Central memory CD8-positive, alpha-beta T cell (primary cell): ENCODE data around the gene LSAMP.

Experiments used
- ATAC-seq: fragments of 150-1000 bp; cut with Tn5 transposase; replicated peaks from 2 replicates; pipeline ENCODE4 v1.10.0; 2022; ENCODE audit warnings: mild to moderate bottlenecking, moderate FRiP score, moderate number of reproducible peaks; ENCODE audit not compliant: poor library complexity, severe bottlenecking; ENCODE audit errors: extremely low read depth
- DNase-seq, 2 donors: peaks; one replicate each; pipeline ENCODE4 v3.0.0; 2021; ENCODE audit warnings: low spot score in 2 of 2
- H3K27ac Mint-ChIP-seq: one replicate; pipeline ENCODE4 v1.8.0; 2022; ENCODE audit warnings: low read depth, mild to moderate bottlenecking, moderate library complexity, mixed read lengths
- H3K27me3 Mint-ChIP-seq: one replicate; pipeline ENCODE4 v1.8.0; 2022; ENCODE audit warnings: mixed read lengths
- H3K36me3 Mint-ChIP-seq: one replicate; pipeline ENCODE4 v1.8.0; 2022; ENCODE audit warnings: mild to moderate bottlenecking, moderate library complexity, mixed read lengths; ENCODE audit not compliant: insufficient read depth
- H3K4me1 Mint-ChIP-seq: one replicate; pipeline ENCODE4 v1.8.0; 2022; ENCODE audit warnings: mixed read lengths
- H3K4me3 Mint-ChIP-seq: one replicate; pipeline ENCODE4 v1.8.0; 2022; ENCODE audit warnings: mild to moderate bottlenecking, moderate library complexity, mixed read lengths
- H3K9me3 Mint-ChIP-seq: one replicate; pipeline ENCODE4 v1.8.0; 2022; ENCODE audit warnings: mixed read lengths

The LSAMP gene

GRCh38 chr3:116051040-116051439 lies 394.2 kb downstream of the LSAMP start:
- ATAC-seq (no peak), DNase-seq (no peak)
- H3K4me1 Mint-ChIP-seq: no peaks in the 10 kb centered on the region
- no peaks in the 10 kb centered on the region for H3K27me3 Mint-ChIP-seq
- peaks cover 19% of the 10 kb centered on the region for H3K9me3 Mint-ChIP-seq
- H3K36me3 Mint-ChIP-seq: no peaks in the 10 kb centered on the region
- no peak overlapping the region for H3K4me3 Mint-ChIP-seq
- H3K27ac Mint-ChIP-seq: no peak overlapping the region

GRCh38 chr3:116050311-116050915 lies 394.9 kb downstream of the LSAMP start:
- Mint-ChIP-seq H3K27ac (no peak overlapping the region), H3K4me3 (no peak overlapping the region), H3K9me3 (peaks cover 19% of the 10 kb centered on the region), H3K27me3 (no peaks in the 10 kb centered on the region), H3K36me3 (no peaks in the 10 kb centered on the region), H3K4me1 (no peaks in the 10 kb centered on the region)
- DNase-seq (no peak), ATAC-seq (no peak)

- Mint-ChIP-seq H3K4me3 (no peak overlapping the region), H3K9me3 (peaks cover 19% of the 10 kb centered on the region), H3K27ac (no peak overlapping the region), H3K36me3 (no peaks in the 10 kb centered on the region), H3K27me3 (no peaks in the 10 kb centered on the region), H3K4me1 (no peaks in the 10 kb centered on the region)
- no peak for DNase-seq
- no peak for ATAC-seq
Observed at GRCh38 chr3:116048991-116049390, 396.3 kb downstream of the LSAMP start.

- Mint-ChIP-seq H3K9me3 (peaks cover 9% of the 10 kb centered on the region), H3K27ac (no peak overlapping the region), H3K27me3 (no peaks in the 10 kb centered on the region), H3K4me3 (no peak overlapping the region), H3K4me1 (no peaks in the 10 kb centered on the region), H3K36me3 (peaks cover 1% of the 10 kb centered on the region)
- ATAC-seq (no peak), DNase-seq (no peak)
Observed at GRCh38 chr3:116046350-116046749, 398.9 kb downstream of the LSAMP start.

- Mint-ChIP-seq H3K27me3 (no peaks in the 10 kb centered on the region), H3K36me3 (peaks cover 1% of the 10 kb centered on the region), H3K4me1 (no peaks in the 10 kb centered on the region), H3K27ac (no peak overlapping the region), H3K9me3 (peaks cover 9% of the 10 kb centered on the region), H3K4me3 (no peak overlapping the region)
- ATAC-seq: no peak
- no peak for DNase-seq
Observed at GRCh38 chr3:116045314-116045713, 400.0 kb downstream of the LSAMP start.

GRCh38 chr3:116040152-116040551 lies 405.1 kb downstream of the LSAMP start:
- H3K4me3 Mint-ChIP-seq: no peak overlapping the region
- no peaks in the 10 kb centered on the region for H3K4me1 Mint-ChIP-seq
- H3K27ac Mint-ChIP-seq: no peak overlapping the region
- peaks cover 4% of the 10 kb centered on the region for H3K9me3 Mint-ChIP-seq
- DNase-seq: no peak
- ATAC-seq: no peak
- no peaks in the 10 kb centered on the region for H3K27me3 Mint-ChIP-seq
- peaks cover 1% of the 10 kb centered on the region for H3K36me3 Mint-ChIP-seq

- DNase-seq: no peak
- Mint-ChIP-seq H3K27ac (no peak overlapping the region), H3K36me3 (peaks cover 1% of the 10 kb centered on the region), H3K4me1 (no peaks in the 10 kb centered on the region), H3K9me3 (peaks cover 4% of the 10 kb centered on the region), H3K27me3 (no peaks in the 10 kb centered on the region), H3K4me3 (no peak overlapping the region)
- ATAC-seq: no peak
Observed at GRCh38 chr3:116039651-116039985, 405.7 kb downstream of the LSAMP start.

GRCh38 chr3:116038968-116039650 lies 406.2 kb downstream of the LSAMP start:
- Mint-ChIP-seq H3K36me3 (peaks cover 1% of the 10 kb centered on the region), H3K4me1 (no peaks in the 10 kb centered on the region), H3K27ac (no peak overlapping the region), H3K4me3 (no peak overlapping the region), H3K9me3 (peaks cover 4% of the 10 kb centered on the region), H3K27me3 (no peaks in the 10 kb centered on the region)
- ATAC-seq (no peak), DNase-seq (no peak)

GRCh38 chr3:116037954-116038911 lies 407.1 kb downstream of the LSAMP start:
- H3K27me3 Mint-ChIP-seq: no peaks in the 10 kb centered on the region
- H3K36me3 Mint-ChIP-seq: peaks cover 1% of the 10 kb centered on the region
- no peak overlapping the region for H3K27ac Mint-ChIP-seq
- DNase-seq (no peak), ATAC-seq (peak; percentile 24)
- H3K4me1 Mint-ChIP-seq: no peaks in the 10 kb centered on the region
- peaks cover 4% of the 10 kb centered on the region for H3K9me3 Mint-ChIP-seq
- no peak overlapping the region for H3K4me3 Mint-ChIP-seq

GRCh38 chr3:116035429-116035828 lies 409.9 kb downstream of the LSAMP start:
- ATAC-seq: no peak
- Mint-ChIP-seq H3K9me3 (peaks cover 4% of the 10 kb centered on the region), H3K4me1 (no peaks in the 10 kb centered on the region), H3K36me3 (no peaks in the 10 kb centered on the region), H3K27ac (no peak overlapping the region), H3K27me3 (no peaks in the 10 kb centered on the region), H3K4me3 (no peak overlapping the region)
- DNase-seq: no peak

GRCh38 chr3:116034794-116035193 lies 410.5 kb downstream of the LSAMP start:
- peaks cover 4% of the 10 kb centered on the region for H3K9me3 Mint-ChIP-seq
- ATAC-seq (no peak), DNase-seq (no peak)
- no peak overlapping the region for H3K27ac Mint-ChIP-seq
- H3K36me3 Mint-ChIP-seq: no peaks in the 10 kb centered on the region
- H3K4me3 Mint-ChIP-seq: no peak overlapping the region
- no peaks in the 10 kb centered on the region for H3K27me3 Mint-ChIP-seq
- no peaks in the 10 kb centered on the region for H3K4me1 Mint-ChIP-seq

- H3K36me3 Mint-ChIP-seq: no peaks in the 10 kb centered on the region
- H3K4me1 Mint-ChIP-seq: no peaks in the 10 kb centered on the region
- H3K9me3 Mint-ChIP-seq: no peaks in the 10 kb centered on the region
- no peak for ATAC-seq
- H3K27me3 Mint-ChIP-seq: no peaks in the 10 kb centered on the region
- no peak overlapping the region for H3K4me3 Mint-ChIP-seq
- no peak for DNase-seq
- H3K27ac Mint-ChIP-seq: no peak overlapping the region
Observed at GRCh38 chr3:116034086-116034485, 411.2 kb downstream of the LSAMP start.

GRCh38 chr3:116033516-116033915 lies 411.8 kb downstream of the LSAMP start:
- Mint-ChIP-seq H3K27ac (no peak overlapping the region), H3K27me3 (no peaks in the 10 kb centered on the region), H3K4me1 (no peaks in the 10 kb centered on the region), H3K4me3 (no peak overlapping the region), H3K9me3 (no peaks in the 10 kb centered on the region), H3K36me3 (no peaks in the 10 kb centered on the region)
- ATAC-seq: no peak
- no peak for DNase-seq
